IMR-90 (cell line): ENCODE results near the gene AUTS2. TPM values are rescaled to one million over a fixed set of nuclear protein-coding genes. Genes with fewer than 3 reads are reported as not detected.

Experiments
- ATAC-seq: fragments of 200-7000 bp; cut with Tn5 transposase; 2 replicates; pipeline ENCODE4 v1.9.1; 2020; ENCODE audit warnings: low read depth, mild to moderate bottlenecking, moderate library complexity
- BruUV-seq: library from RNA; stranded (reverse); fragments of 400-500 nt; replicated peaks from 2 replicates; lab custom pipeline; 2021; lab: Mats Ljungman, UMichigan
- CTCF ChIA-PET: fragments of 300-600 bp; formaldehyde crosslinking; extraction: SDS; loops from one replicate; lab custom pipeline; 2021; ENCODE audit warnings: antibody characterized with exemption; lab: Yijun Ruan, JAX
- POLR2A ChIA-PET: fragments of 300-600 bp; sonication (Branson Sonifier 250); formaldehyde crosslinking; loops from one replicate; lab custom pipeline; 2022; ENCODE audit warnings: antibody characterized with exemption; ENCODE audit not compliant: unreplicated experiment; lab: Charles Lee
- DNase-seq: peaks from one replicate; pipeline ENCODE4 v3.0.0; 2013
- H2AFZ ChIP-seq: replicated peaks from 2 replicates; pipeline ENCODE3; 2013; ENCODE audit warnings: low read length, mild to moderate bottlenecking; ENCODE audit not compliant: poor library complexity
- H2AK5ac ChIP-seq: 2 replicates; pipeline ENCODE4 v1.6.1; 2013; ENCODE audit warnings: low read depth, low read length, inconsistent platforms
- H2AK9ac ChIP-seq: replicated peaks from 2 replicates; pipeline ENCODE3; 2013; ENCODE audit warnings: mild to moderate bottlenecking, low read depth, low read length, moderate library complexity; ENCODE audit not compliant: poor library complexity
- H2BK120ac ChIP-seq: 2 replicates; pipeline ENCODE4 v1.6.1; 2013; ENCODE audit warnings: low read depth, low read length, inconsistent platforms
- H2BK15ac ChIP-seq: 3 replicates; pipeline ENCODE4 v1.6.1; 2013; ENCODE audit warnings: low read depth, low read length, inconsistent platforms
- H2BK20ac ChIP-seq: 2 replicates; pipeline ENCODE4 v1.6.1; 2013; ENCODE audit warnings: low read depth, mild to moderate bottlenecking, inconsistent platforms, low read length, moderate library complexity
- H2BK5ac ChIP-seq: 2 replicates; pipeline ENCODE4 v1.6.1; 2013; ENCODE audit warnings: mild to moderate bottlenecking, low read depth, low read length, inconsistent platforms; ENCODE audit not compliant: poor library complexity, severe bottlenecking
- H3K14ac ChIP-seq: replicated peaks from 2 replicates; pipeline ENCODE4 v1.6.1; 2013; ENCODE audit warnings: low read depth, low read length, inconsistent platforms
- H3K18ac ChIP-seq: 2 replicates; pipeline ENCODE4 v1.6.1; 2013; ENCODE audit warnings: low read depth, low read length, control low read depth
- H3K23ac ChIP-seq: 2 replicates; pipeline ENCODE4 v1.6.1; 2013; ENCODE audit warnings: low read depth, low read length, inconsistent platforms
- H3K27ac ChIP-seq: 2 replicates; pipeline ENCODE4 v1.5.1; 2013; ENCODE audit warnings: mild to moderate bottlenecking, control low read depth, low read length; ENCODE audit not compliant: insufficient read depth
- H3K27me3 ChIP-seq: 2 replicates; pipeline ENCODE4 v1.6.1; 2013; ENCODE audit warnings: low read length; ENCODE audit not compliant: control insufficient read depth, insufficient read depth
- H3K36me3 ChIP-seq: 2 replicates; pipeline ENCODE4 v1.6.1; 2013; ENCODE audit warnings: low read length, mixed read lengths; ENCODE audit not compliant: control insufficient read depth, insufficient read depth
- H3K4ac ChIP-seq: 2 replicates; pipeline ENCODE4 v1.6.1; 2013; ENCODE audit warnings: low read depth, low read length, inconsistent platforms
- H3K4me1 ChIP-seq: 2 replicates; pipeline ENCODE4 v1.6.1; 2013; ENCODE audit warnings: low read length, mixed read lengths; ENCODE audit not compliant: control insufficient read depth, insufficient read depth
- H3K4me2 ChIP-seq: 2 replicates; pipeline ENCODE4 v1.6.1; 2013; ENCODE audit warnings: low read depth, mild to moderate bottlenecking, control low read depth, low read length, moderate library complexity
- H3K4me3 ChIP-seq: 2 replicates; pipeline ENCODE4 v1.5.1; 2013; ENCODE audit warnings: low read depth, mild to moderate bottlenecking, control low read depth, low read length, moderate library complexity; ENCODE audit not compliant: insufficient read depth
- H3K56ac ChIP-seq: 2 replicates; pipeline ENCODE4 v1.6.1; 2013; ENCODE audit warnings: low read length, inconsistent platforms; ENCODE audit not compliant: insufficient read depth; ENCODE audit errors: extremely low read depth
- H3K79me1 ChIP-seq, 2 experiments: 2 replicates each; pipeline ENCODE4 v1.6.1; 2013; ENCODE audit warnings: low read length in 2 of 2, inconsistent platforms in 1 of 2, low read depth in 1 of 2
- H3K9ac ChIP-seq: 2 replicates; pipeline ENCODE4 v1.6.1; 2013; ENCODE audit warnings: low read depth, low read length, control low read depth
- H3K9me1 ChIP-seq: 2 replicates; pipeline ENCODE4 v1.6.1; 2013; ENCODE audit warnings: low read length, inconsistent platforms; ENCODE audit not compliant: insufficient read depth
- H3K9me3 ChIP-seq: 2 replicates; pipeline ENCODE4 v1.6.1; 2013; ENCODE audit warnings: low read length; ENCODE audit not compliant: control insufficient read depth, insufficient read depth
- H4K20me1 ChIP-seq: 2 replicates; pipeline ENCODE4 v1.6.1; 2013; ENCODE audit warnings: low read length, inconsistent platforms; ENCODE audit not compliant: insufficient read depth
- H4K5ac ChIP-seq: 2 replicates; pipeline ENCODE4 v1.6.1; 2013; ENCODE audit warnings: mild to moderate bottlenecking, low read depth, low read length, control low read depth
- H4K8ac ChIP-seq, 2 experiments: 2 replicates each; pipeline ENCODE4 v1.6.1; 2013; ENCODE audit warnings: low read depth in 2 of 2, low read length in 2 of 2, control low read depth in 1 of 2, inconsistent platforms in 1 of 2
- H4K91ac ChIP-seq: 2 replicates; pipeline ENCODE4 v1.6.1; 2013; ENCODE audit warnings: low read depth, low read length, inconsistent platforms; ENCODE audit not compliant: insufficient read depth
- BHLHE40 ChIP-seq: fragments of 150-350 bp; IDR thresholded peaks from 2 replicates; pipeline ENCODE4 v1.6.1; 2016; ENCODE audit warnings: mild to moderate bottlenecking, low read depth, low read length
- CHD1 ChIP-seq: IDR thresholded peaks from 2 replicates; pipeline ENCODE4 v1.6.1; 2012; ENCODE audit warnings: low read depth, low read length, improper control_type of control experiment
- CTCF ChIP-seq: conservative IDR thresholded peaks from 2 replicates; pipeline ENCODE4 v1.5.1; 2012; ENCODE audit warnings: mild to moderate bottlenecking, low read depth, low read length, improper control_type of control experiment
- RAD21 ChIP-seq: IDR thresholded peaks from 2 replicates; pipeline ENCODE4 v1.6.1; 2012; ENCODE audit warnings: low read length, improper control_type of control experiment
- SMC3 ChIP-seq: fragments of 150-350 bp; IDR thresholded peaks from 2 replicates; pipeline ENCODE4 v1.6.1; 2016; ENCODE audit warnings: low read depth, mild to moderate bottlenecking, antibody characterized with exemption, low read length, moderate library complexity
- USF2 ChIP-seq: fragments of 150-350 bp; IDR thresholded peaks from 2 replicates; pipeline ENCODE4 v1.6.1; 2017; ENCODE audit warnings: mild to moderate bottlenecking, antibody characterized with exemption, low read length, low read depth
- WGBS, 2 experiments: methylation state at CpG; one replicate each; pipeline versions ENCODE4 v1.1.5 to v1.1.7; 2013; ENCODE audit warnings: missing lambda C conversion rate in 2 of 2; ENCODE audit not compliant: insufficient read length in 1 of 2; ENCODE audit errors: extremely low coverage in 2 of 2; 5-methylcytosine and 5-hydroxymethylcytosine counted together
- dilution Hi-C: fragments of 300-500 bp; cut with HindIII; formaldehyde crosslinking; loops from one replicate; pipeline ENCODE4 v1.14.3; 2018; ENCODE audit warnings: low sequenced_read_pairs; ENCODE audit not compliant: unreplicated experiment
- in situ Hi-C: fragments of 300-500 bp; cut with MboI; formaldehyde crosslinking; loops from 3 replicates; pipeline ENCODE4 v1.14.3; 2019; ENCODE audit warnings: low sequenced_read_pairs, inconsistent platforms, mixed read lengths
- intact Hi-C: fragments of 100-400 bp; cut with micrococcal nuclease; formaldehyde crosslinking; loops from 2 replicates; pipeline ENCODE4 v1.10.0; 2022
- polyA plus RNA-seq, 3 experiments: library from polyadenylated mRNA; depleted of rRNA; stranded (reverse); fragments of >200 nt; gene quantifications; 2 replicates each; pipeline ENCODE4 v1.2.3, GENCODE V29; 2012; ENCODE audit warnings: low replicate concordance in 1 of 3
- total RNA-seq: library from RNA; depleted of rRNA; stranded (reverse); fragments of >200 nt; gene quantifications from 2 replicates; pipeline ENCODE4 v1.2.3, GENCODE V29; 2012

AUTS2 gene
- total and polyA plus RNA-seq, 2 of the 4 experiments (the other 2 are of a cell fraction) = 0.90 to 3.0 TPM

- TF ChIP-seq CHD1 (no peak), RAD21 (no peak), USF2 (no peak), SMC3 (no peak), CTCF (no peak), BHLHE40 (no peak)
- intact Hi-C loops (no loop called here), dilution Hi-C loops (no loop called here), in situ Hi-C loops (no loop called here)
- H2AK5ac ChIP-seq = no peak overlapping the region
- no peak overlapping the region for H3K9ac ChIP-seq
- H3K27me3 ChIP-seq = no peaks in the 10 kb centered on the region
- H4K8ac ChIP-seq = no peak overlapping the region
- WGBS, 2 experiments = no CpG with 5 or more reads among the region's 4 CpGs
- H3K4me2 ChIP-seq = no peak overlapping the region
- ChIA-PET CTCF (no interaction called here), POLR2A (no interaction called here)
- no peak overlapping the region for H2BK20ac ChIP-seq
- DNase-seq (no peak), ATAC-seq (no peak)
- no peak overlapping the region for H2BK120ac ChIP-seq
- no peak overlapping the region for H4K5ac ChIP-seq
- H3K9me1 ChIP-seq = no peaks in the 10 kb centered on the region
- H3K79me1 ChIP-seq = no peaks in the 10 kb centered on the region
- H3K14ac ChIP-seq = no peak overlapping the region
- no peak overlapping the region for H3K18ac ChIP-seq
- BruUV-seq = no TSS peak
- H2BK5ac ChIP-seq = no peak overlapping the region
- H3K4ac ChIP-seq = no peak overlapping the region
- H3K56ac ChIP-seq = no peak overlapping the region
- no peaks in the 10 kb centered on the region for H4K20me1 ChIP-seq
- no peak overlapping the region for H4K91ac ChIP-seq
- no peak overlapping the region for H3K23ac ChIP-seq
- H2AFZ ChIP-seq = no peak overlapping the region
- no peak overlapping the region for H2AK9ac ChIP-seq
- no peaks in the 10 kb centered on the region for H3K9me3 ChIP-seq
- H2BK15ac ChIP-seq = no peak overlapping the region
- H3K27ac ChIP-seq = no peak overlapping the region
- H3K36me3 ChIP-seq = no peaks in the 10 kb centered on the region
- no peaks in the 10 kb centered on the region for H3K4me1 ChIP-seq
- H3K4me3 ChIP-seq = no peak overlapping the region
Measured at GRCh38 chr7:70389531-70390151, 791.4 kb downstream of the AUTS2 start.
